ENCODE measurements around the gene PROX2. TPM values are rescaled to one million over a fixed set of nuclear protein-coding genes. Genes with fewer than 3 reads are reported as not detected.

The PROX2 gene
- polyA plus RNA-seq, 1 donor (not counting 4 experiments of a cell fraction or from before 2014, with no cell fraction given), result not detected

DNA sequence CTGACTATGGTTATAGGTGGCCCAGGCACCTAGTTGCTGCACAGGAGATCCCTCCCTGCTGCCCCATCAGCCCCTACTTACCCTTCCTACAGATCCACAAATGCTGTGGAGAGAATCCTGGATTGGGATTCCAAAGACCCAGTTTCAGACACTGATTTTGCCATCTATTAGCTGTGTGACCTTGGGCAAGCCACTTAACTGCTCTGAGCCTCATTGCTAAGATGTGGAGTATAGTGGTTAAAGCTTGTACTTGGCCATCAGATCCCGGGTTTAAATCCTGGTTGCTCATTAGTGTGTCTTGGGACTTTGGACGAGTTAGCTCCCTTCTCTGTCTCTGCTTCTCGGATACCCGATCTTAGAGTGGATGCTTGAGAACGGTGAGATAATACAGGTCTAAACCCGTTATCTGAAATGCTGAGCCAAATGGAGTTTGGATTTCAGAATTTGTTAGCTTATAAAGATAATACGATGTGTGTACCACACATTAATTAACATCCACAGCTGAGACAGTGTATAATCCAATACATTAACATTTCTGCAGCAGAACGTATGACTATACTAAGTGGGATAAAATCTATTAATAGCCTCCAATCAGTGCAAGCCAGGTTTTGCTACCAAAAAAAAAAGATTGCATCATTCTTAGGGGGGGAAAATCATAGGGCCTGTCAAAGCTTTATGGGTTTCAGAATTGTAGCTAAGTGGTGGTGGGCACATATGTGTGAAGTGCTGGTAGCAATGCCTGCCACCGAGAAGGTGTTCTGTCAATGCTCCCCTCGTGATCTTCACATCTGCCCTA, 16.0 kb downstream of the PROX2 start:
- H3K27me3 ChIP-seq (ENCODE audit: control insufficient read depth, extremely low read depth, insufficient read depth, low read length), result no peaks in the 10 kb centered on the region
- no peak overlapping the region for H3K27ac ChIP-seq (ENCODE audit: control insufficient read depth, insufficient read depth, low read length)
- no peak overlapping the region for H3K9ac ChIP-seq (ENCODE audit: control insufficient read depth, extremely low read depth, insufficient read depth, low read length)
- H2AFZ ChIP-seq (ENCODE audit: control insufficient read depth, low read length), result no peak overlapping the region
- H3K4me3 ChIP-seq (ENCODE audit: control insufficient read depth in 2 of 3, extremely low read depth in 1 of 3, insufficient read depth in 2 of 3, low read depth in 1 of 3, low read length in 3 of 3), result no peak overlapping the region
- H3K36me3 ChIP-seq (ENCODE audit: control insufficient read depth in 2 of 2, extremely low read depth in 1 of 2, insufficient read depth in 2 of 2, low read length in 2 of 2), result no peaks in the 10 kb centered on the region
- H3K9me3 ChIP-seq (ENCODE audit: control insufficient read depth, low read depth, low read length), result no peaks in the 10 kb centered on the region
- FAIRE-seq (peak; percentile 9), DNase-seq (ENCODE audit: low read depth, low spot score) (no peak)
- no peaks in the 10 kb centered on the region for H3K9me1 ChIP-seq (ENCODE audit: control insufficient read depth, extremely low read depth, insufficient read depth, low read length)
- H3K4me2 ChIP-seq (ENCODE audit: control insufficient read depth, extremely low read depth, insufficient read depth, low read depth, low read length), result no peak overlapping the region
- no peaks in the 10 kb centered on the region for H3K4me1 ChIP-seq (ENCODE audit: control insufficient read depth, extremely low read depth, insufficient read depth, low read length)
- TF ChIP-seq EZH2 (IDR thresholded peaks at IDR 0.05; ENCODE audit: low read length), result no peak
- TF ChIP-seq, protein P1, sequence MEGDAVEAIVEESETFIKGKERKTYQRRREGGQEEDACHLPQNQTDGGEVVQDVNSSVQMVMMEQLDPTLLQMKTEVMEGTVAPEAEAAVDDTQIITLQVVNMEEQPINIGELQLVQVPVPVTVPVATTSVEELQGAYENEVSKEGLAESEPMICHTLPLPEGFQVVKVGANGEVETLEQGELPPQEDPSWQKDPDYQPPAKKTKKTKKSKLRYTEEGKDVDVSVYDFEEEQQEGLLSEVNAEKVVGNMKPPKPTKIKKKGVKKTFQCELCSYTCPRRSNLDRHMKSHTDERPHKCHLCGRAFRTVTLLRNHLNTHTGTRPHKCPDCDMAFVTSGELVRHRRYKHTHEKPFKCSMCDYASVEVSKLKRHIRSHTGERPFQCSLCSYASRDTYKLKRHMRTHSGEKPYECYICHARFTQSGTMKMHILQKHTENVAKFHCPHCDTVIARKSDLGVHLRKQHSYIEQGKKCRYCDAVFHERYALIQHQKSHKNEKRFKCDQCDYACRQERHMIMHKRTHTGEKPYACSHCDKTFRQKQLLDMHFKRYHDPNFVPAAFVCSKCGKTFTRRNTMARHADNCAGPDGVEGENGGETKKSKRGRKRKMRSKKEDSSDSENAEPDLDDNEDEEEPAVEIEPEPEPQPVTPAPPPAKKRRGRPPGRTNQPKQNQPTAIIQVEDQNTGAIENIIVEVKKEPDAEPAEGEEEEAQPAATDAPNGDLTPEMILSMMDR (optimal IDR thresholded peaks at IDR 0.05 in 1 of 3, IDR thresholded peaks at IDR 0.05 in 1 of 3, conservative IDR thresholded peaks at IDR 0.05 in 1 of 3; ENCODE audit: extremely low read depth in 1 of 3, insufficient read depth in 2 of 3, low read length in 3 of 3), result no peak
- H3K79me2 ChIP-seq (ENCODE audit: control insufficient read depth, insufficient read depth, low read length), result no peaks in the 10 kb centered on the region
- dilution Hi-C loops (cut with MboI; ENCODE audit: extremely low pct_ligation_motif_present, low sequenced_read_pairs), result no loop called here
- no peaks in the 10 kb centered on the region for H4K20me1 ChIP-seq (ENCODE audit: control insufficient read depth, extremely low read depth, insufficient read depth, low read length)

DNA sequence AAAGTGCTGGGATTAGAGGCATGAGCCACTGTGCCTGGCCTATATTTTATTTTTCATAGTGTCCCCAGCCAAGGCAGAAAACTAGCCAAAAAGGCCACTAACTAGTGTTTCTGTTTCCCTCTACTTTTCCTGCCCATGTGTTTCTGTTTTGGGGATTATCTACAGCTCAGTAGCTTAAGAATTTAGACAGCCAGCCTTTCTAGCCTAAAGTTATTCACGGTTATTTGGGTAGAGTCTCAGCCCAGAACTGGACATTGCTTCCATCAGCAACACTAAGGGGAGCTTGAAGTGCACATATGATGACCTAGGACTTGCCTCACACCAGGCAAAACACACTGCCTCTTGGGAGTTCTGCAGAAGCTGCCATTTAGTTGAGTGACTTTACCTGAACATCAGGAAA, 17.9 kb downstream of the PROX2 start:
- Histone ChIP-seq H3K79me2 (ENCODE audit: control insufficient read depth, insufficient read depth, low read length) (no peaks in the 10 kb centered on the region), H3K36me3 (ENCODE audit: control insufficient read depth in 2 of 2, extremely low read depth in 1 of 2, insufficient read depth in 2 of 2, low read length in 2 of 2) (no peaks in the 10 kb centered on the region), H3K9me3 (ENCODE audit: control insufficient read depth, low read depth, low read length) (no peaks in the 10 kb centered on the region), H3K27ac (ENCODE audit: control insufficient read depth, insufficient read depth, low read length) (no peak overlapping the region), H3K9me1 (ENCODE audit: control insufficient read depth, extremely low read depth, insufficient read depth, low read length) (no peaks in the 10 kb centered on the region), H3K9ac (ENCODE audit: control insufficient read depth, extremely low read depth, insufficient read depth, low read length) (no peak overlapping the region), H2AFZ (ENCODE audit: control insufficient read depth, low read length) (no peak overlapping the region), H3K4me3 (ENCODE audit: control insufficient read depth in 2 of 3, extremely low read depth in 1 of 3, insufficient read depth in 2 of 3, low read depth in 1 of 3, low read length in 3 of 3) (no peak overlapping the region), H3K27me3 (ENCODE audit: control insufficient read depth, extremely low read depth, insufficient read depth, low read length) (no peaks in the 10 kb centered on the region), H3K4me1 (ENCODE audit: control insufficient read depth, extremely low read depth, insufficient read depth, low read length) (no peaks in the 10 kb centered on the region), H4K20me1 (ENCODE audit: control insufficient read depth, extremely low read depth, insufficient read depth, low read length) (no peaks in the 10 kb centered on the region), H3K4me2 (ENCODE audit: control insufficient read depth, extremely low read depth, insufficient read depth, low read depth, low read length) (no peak overlapping the region)
- dilution Hi-C loops (cut with MboI; ENCODE audit: extremely low pct_ligation_motif_present, low sequenced_read_pairs), result no loop called here
- TF ChIP-seq, protein P1 (optimal IDR thresholded peaks at IDR 0.05 in 1 of 3, IDR thresholded peaks at IDR 0.05 in 1 of 3, conservative IDR thresholded peaks at IDR 0.05 in 1 of 3; ENCODE audit: extremely low read depth in 1 of 3, insufficient read depth in 2 of 3, low read length in 3 of 3), result no peak
- no peak for DNase-seq (ENCODE audit: low read depth, low spot score)
- no peak for FAIRE-seq
